Neural crest cell (in vitro differentiated cells): Measurements from ENCODE around the gene SLC23A3. TPM values are rescaled to one million over a fixed set of nuclear protein-coding genes. Genes with fewer than 3 reads are reported as not detected.

Source experiments
- DNase-seq: peaks from one replicate; pipeline ENCODE4 v3.0.0; 2021; ENCODE audit warnings: low read depth, mixed read lengths, low spot score
- H3K27ac Mint-ChIP-seq: one replicate; pipeline ENCODE4 v1.8.0; 2021; ENCODE audit warnings: mild to moderate bottlenecking, mixed read lengths; ENCODE audit not compliant: unreplicated experiment
- H3K27me3 Mint-ChIP-seq: 2 replicates; pipeline ENCODE4 v1.8.0; 2021; ENCODE audit warnings: low read depth, mild to moderate bottlenecking, mixed read lengths
- H3K36me3 Mint-ChIP-seq: 2 replicates; pipeline ENCODE4 v1.8.0; 2021; ENCODE audit warnings: low read depth, mild to moderate bottlenecking, mixed read lengths
- H3K4me1 Mint-ChIP-seq: 2 replicates; pipeline ENCODE4 v1.8.0; 2021; ENCODE audit warnings: mixed read lengths
- H3K4me3 Mint-ChIP-seq: one replicate; pipeline ENCODE4 v1.8.0; 2021; ENCODE audit warnings: mild to moderate bottlenecking, mixed read lengths
- H3K9me3 Mint-ChIP-seq: 2 replicates; pipeline ENCODE4 v1.8.0; 2021; ENCODE audit warnings: mixed read lengths
- CTCF ChIP-seq: fragments of 200-600 bp; sonication (generic); conservative IDR thresholded peaks from 2 replicates; pipeline ENCODE4 v1.5.0; 2021; ENCODE audit warnings: antibody characterized with exemption, mild to moderate bottlenecking
- total RNA-seq: library from RNA; stranded (reverse); gene quantifications from 2 replicates; pipeline ENCODE4 v1.2.1, GENCODE V29; 2021

The SLC23A3 gene
- total RNA-seq, 1 donor from 2014 or later, result 1.5 TPM

GRCh38 chr2:219210886-219211362, 41.1 kb upstream of the SLC23A3 start:
- peak overlapping the region; percentile 62 for H3K4me3 Mint-ChIP-seq
- peaks cover 4% of the 10 kb centered on the region for H3K36me3 Mint-ChIP-seq
- TF ChIP-seq CTCF, result no peak
- peaks cover 21% of the 10 kb centered on the region for H3K4me1 Mint-ChIP-seq
- peaks cover 3% of the 10 kb centered on the region for H3K27me3 Mint-ChIP-seq
- no peak for DNase-seq
- H3K9me3 Mint-ChIP-seq, result no peaks in the 10 kb centered on the region
- H3K27ac Mint-ChIP-seq, result no peak overlapping the region

DNA sequence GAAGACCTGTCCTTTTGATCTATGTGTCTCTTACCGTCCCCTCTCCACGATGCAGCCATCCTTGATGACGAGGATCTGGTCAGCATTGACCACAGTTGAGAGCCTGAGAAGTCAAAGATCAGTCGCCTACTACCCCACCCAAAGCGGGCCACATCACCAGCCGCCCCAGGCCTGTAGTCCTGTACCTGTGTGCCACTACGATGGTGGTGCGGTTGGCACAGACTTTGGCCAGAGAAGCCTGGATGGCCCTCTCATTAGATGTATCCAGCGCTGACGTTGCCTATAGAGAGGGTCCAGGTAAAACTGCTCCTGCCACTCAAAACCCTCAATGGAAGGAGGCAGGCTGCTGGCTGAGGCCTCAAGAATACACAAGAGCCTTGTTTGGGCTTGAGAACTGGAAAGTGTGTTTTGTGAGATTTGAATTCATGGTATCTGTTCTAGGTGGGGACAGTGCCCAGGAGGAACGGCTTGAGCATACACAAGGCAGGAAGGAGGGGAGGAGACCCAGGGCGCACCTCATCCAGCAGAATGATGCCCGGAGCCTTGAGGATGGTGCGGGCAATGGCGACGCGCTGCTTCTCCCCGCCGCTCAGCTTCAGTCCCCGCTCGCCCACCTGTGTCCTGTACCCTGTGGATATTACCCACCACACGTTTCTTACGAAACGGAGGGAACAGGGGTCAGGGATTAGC, 40.5 kb upstream of the SLC23A3 start:
- H3K4me3 Mint-ChIP-seq, result no peak overlapping the region
- no peaks in the 10 kb centered on the region for H3K9me3 Mint-ChIP-seq
- H3K27me3 Mint-ChIP-seq, result peaks cover 3% of the 10 kb centered on the region
- peaks cover 4% of the 10 kb centered on the region for H3K36me3 Mint-ChIP-seq
- no peak for DNase-seq
- TF ChIP-seq CTCF, result no peak
- H3K4me1 Mint-ChIP-seq, result peaks cover 21% of the 10 kb centered on the region
- H3K27ac Mint-ChIP-seq, result peak overlapping the region; percentile 92

DNA sequence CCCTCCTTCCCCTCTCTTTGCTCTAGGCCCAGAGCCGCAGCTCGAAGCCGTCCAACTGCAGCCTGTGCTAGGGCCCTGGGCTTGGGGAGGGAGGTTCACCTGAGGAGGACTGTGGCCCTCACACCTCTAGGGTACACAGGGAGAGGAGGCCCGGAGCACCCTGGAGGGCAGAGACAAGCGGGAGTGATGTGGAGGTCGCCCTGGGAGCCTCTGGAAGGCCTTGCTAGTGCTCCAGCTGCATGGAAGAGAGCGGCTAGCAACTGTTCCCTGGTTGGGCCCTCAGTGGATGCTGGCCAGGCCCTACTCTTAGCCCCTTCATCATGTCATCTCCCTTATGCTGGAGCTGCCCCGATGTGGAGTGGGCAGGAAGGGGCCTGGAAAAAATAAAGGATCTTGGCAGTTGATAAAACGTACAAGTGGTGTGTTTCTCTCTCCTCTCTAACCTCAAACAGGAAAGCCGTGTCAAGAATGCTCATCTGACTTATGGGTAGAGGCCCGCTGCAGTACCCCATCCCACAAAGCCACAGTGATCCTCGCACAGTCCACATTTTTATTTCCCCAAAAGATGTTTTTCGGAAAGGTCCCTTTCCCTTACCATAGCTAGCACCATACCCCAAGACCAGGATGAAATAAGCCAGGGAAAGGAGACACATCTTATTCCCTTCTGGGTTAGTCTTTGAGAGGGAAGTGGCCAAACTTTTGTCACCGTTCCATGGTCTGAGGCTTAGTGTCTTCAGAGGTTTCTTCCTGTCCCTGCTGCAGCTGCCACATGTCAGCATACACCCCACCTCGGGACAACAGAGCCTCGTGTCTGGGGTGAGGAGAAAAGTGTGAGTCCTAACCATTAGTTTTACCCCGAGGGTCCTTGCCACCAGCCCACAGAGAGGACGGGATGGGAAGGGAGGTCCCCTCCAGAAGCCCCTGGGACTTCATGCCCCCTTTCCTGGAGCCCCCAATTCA, 39.7 kb upstream of the SLC23A3 start:
- peaks cover 21% of the 10 kb centered on the region for H3K4me1 Mint-ChIP-seq
- no peak for TF ChIP-seq CTCF
- peak overlapping the region; percentile 80 for H3K4me3 Mint-ChIP-seq
- H3K36me3 Mint-ChIP-seq, result peaks cover 4% of the 10 kb centered on the region
- H3K27ac Mint-ChIP-seq, result peak overlapping the region; percentile 92
- H3K9me3 Mint-ChIP-seq, result peaks cover under 1% of the 10 kb centered on the region
- H3K27me3 Mint-ChIP-seq, result peaks cover 3% of the 10 kb centered on the region
- no peak for DNase-seq

DNA sequence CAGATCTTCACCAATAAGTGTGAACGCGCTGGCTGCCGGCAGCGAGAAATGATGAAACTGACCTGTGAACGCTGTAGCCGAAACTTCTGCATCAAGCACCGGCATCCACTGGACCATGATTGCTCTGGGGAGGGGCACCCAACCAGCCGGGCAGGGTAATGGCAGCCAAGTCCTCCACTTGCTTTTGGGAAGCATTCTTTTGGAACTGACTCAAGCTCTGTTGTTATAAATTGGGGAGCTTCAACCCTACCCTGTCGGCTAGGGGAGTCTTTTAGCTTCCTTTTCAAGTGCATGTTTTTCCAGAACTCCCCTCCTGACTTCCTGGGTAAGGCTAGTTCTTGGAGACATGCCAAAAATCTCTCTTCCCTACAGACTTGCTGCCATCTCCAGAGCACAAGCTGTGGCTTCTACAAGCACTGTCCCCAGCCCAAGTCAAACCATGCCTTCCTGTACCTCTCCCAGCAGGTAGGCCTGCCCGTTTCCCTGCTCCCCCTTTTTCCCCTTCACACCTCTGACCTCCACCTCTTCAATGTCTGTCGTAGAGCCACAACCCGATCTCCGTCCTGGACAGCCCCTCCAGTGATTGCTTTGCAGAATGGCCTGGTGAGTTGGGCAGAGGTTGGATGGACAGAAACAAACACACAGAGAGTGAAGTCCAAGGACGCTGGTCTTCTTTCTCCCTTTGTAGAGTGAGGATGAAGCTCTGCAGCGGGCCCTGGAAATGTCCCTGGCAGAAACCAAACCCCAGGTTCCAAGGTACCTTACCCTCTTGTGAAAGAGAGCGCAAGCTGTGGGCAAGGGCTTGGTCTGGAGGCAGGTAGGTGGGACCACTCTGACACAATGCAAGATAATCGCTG, 38.3 kb upstream of the SLC23A3 start:
- peak overlapping the region; percentile 92 for H3K27ac Mint-ChIP-seq
- TF ChIP-seq CTCF, result no peak
- no peak for DNase-seq
- H3K9me3 Mint-ChIP-seq, result peaks cover 2% of the 10 kb centered on the region
- H3K27me3 Mint-ChIP-seq, result peaks cover 3% of the 10 kb centered on the region
- peaks cover 21% of the 10 kb centered on the region for H3K4me1 Mint-ChIP-seq
- H3K4me3 Mint-ChIP-seq, result peak overlapping the region; percentile 92
- H3K36me3 Mint-ChIP-seq, result peaks cover 4% of the 10 kb centered on the region
